ENCODE results near the gene KIAA0040.
A peak's percentile ranks its signal among the peaks of the same experiment; 100 is the strongest.

KIAA0040 gene

DNA sequence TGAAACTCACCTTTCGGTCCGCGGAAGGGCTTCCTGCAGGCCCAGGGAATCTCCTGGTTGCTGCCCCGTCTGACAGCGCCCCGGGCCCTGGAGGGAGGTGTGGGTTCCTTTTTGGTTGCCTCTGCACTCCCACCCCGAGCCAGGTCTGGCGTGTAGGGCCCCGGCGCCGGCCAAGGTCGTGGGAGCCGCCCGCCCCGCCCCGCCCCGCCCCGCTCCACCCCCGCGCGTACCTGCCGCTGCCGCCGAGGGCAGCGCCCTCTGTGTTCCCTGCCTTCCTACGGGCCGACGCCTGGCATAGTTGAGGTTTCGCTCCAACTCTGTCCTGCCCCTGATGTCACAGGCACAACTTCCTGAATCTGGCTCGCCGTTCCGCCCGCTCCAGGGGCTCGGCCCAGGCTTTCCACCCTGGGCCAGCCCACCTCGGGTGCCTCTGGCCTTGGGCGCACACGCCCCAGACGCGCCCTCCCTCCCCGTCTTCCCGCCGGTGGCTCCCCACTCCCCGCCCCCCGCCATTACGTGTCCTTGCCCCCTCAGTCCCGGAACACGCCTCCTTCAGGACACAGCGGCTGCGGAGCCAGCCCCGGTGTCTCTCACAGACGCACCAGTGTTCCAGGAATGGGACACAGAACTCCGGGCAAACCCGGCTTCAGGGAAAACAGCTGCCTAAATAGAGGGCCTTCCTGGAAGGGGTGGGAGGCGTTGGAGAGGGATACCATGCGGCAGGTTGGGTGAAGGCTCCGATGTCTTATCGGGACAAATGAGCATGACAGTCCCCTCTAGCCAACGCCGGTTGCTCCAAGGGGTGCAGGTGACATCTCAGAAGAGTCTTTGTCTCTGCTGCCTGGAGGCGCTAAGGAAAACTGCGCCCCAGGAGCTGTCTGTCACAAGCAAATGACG, at the start of gene KIAA0040:
Gene KIAA0040 (minus strand): TSS at position 147 of the 897 bp plus-strand sequence. CDS start 31,763 bp downstream, outside the sequence.
- TF ChIP-seq GATA2 (IDR thresholded peaks at IDR 0.05; ENCODE audit: low read depth, low read length) (no peak), GATA3 (IDR thresholded peaks at IDR 0.05; ENCODE audit: low read depth, low read length) (no peak)

GRCh38 chr1:175237389-175237788, 44.8 kb upstream of the KIAA0040 start:
- no peak for TF ChIP-seq GATA3 (IDR thresholded peaks at IDR 0.05; ENCODE audit: low read depth, low read length)
- TF ChIP-seq GATA2 (IDR thresholded peaks at IDR 0.05; ENCODE audit: low read depth, low read length), result no peak

DNA sequence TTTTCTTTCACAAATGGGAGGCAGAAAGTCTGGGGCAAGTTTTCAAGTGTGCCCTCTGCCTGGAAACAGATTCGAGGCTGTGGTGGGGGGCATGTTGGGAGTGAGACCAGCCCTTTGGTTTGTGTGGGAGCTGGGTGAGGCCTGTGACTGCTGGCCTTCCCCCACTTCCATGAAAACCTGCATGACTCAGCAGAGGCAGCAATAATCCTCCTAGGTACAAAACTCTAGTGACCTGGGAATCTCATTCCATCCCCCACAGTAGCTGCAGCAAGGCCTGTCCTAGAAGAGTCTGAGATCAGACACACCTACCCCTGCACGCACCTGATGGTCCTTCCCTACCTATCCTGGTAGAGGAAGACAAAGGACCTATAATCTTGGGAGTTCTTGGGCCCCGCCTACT, 42.1 kb upstream of the KIAA0040 start:
- no peak for TF ChIP-seq GATA2 (IDR thresholded peaks at IDR 0.05; ENCODE audit: low read depth, low read length)
- TF ChIP-seq GATA3 (IDR thresholded peaks at IDR 0.05; ENCODE audit: low read depth, low read length), result no peak

DNA sequence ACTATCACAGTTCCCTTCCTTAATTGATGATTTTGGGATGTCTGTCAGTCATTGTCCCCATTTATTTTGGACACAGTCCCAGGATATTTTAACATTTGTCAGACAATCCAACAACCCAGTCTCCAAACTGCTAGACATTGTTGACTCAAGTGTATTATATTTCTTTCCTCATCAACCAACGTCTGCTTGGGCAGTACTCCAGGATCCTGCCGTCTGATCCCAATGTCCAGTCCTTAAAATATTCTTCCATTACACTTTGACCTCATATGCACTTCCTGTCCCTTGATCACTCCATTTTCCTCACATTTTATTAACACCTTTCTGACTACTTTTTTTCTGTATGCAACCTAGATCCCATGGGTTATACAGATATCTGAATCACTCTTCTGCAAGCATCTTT, 39.8 kb upstream of the KIAA0040 start:
- TF ChIP-seq GATA3 (IDR thresholded peaks at IDR 0.05; ENCODE audit: low read depth, low read length) (no peak), GATA2 (IDR thresholded peaks at IDR 0.05; ENCODE audit: low read depth, low read length) (no peak)

DNA sequence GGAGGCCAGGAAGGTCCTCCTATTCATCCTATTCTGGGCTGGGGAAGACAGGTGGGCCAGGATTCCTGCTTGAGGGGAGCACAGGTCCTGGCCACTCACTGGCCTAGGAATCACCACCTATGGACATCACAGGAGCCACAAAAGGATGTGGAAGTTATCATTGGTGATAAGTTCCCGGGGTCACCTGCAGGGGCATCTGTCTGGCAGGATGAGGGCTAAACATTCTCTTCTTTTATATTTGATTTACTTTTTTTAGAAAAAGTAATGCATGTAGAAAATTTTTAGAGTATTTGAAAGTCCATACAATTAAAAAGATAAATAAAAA, 33.2 kb upstream of the KIAA0040 start:
- TF ChIP-seq GATA2 (IDR thresholded peaks at IDR 0.05; ENCODE audit: low read depth, low read length) (no peak), GATA3 (IDR thresholded peaks at IDR 0.05; ENCODE audit: low read depth, low read length) (no peak)

- TF ChIP-seq GATA2 (IDR thresholded peaks at IDR 0.05; ENCODE audit: low read depth, low read length), result no peak
- no peak for TF ChIP-seq GATA3 (IDR thresholded peaks at IDR 0.05; ENCODE audit: low read depth, low read length)
Observed at GRCh38 chr1:175222296-175222938, 29.8 kb upstream of the KIAA0040 start.

DNA sequence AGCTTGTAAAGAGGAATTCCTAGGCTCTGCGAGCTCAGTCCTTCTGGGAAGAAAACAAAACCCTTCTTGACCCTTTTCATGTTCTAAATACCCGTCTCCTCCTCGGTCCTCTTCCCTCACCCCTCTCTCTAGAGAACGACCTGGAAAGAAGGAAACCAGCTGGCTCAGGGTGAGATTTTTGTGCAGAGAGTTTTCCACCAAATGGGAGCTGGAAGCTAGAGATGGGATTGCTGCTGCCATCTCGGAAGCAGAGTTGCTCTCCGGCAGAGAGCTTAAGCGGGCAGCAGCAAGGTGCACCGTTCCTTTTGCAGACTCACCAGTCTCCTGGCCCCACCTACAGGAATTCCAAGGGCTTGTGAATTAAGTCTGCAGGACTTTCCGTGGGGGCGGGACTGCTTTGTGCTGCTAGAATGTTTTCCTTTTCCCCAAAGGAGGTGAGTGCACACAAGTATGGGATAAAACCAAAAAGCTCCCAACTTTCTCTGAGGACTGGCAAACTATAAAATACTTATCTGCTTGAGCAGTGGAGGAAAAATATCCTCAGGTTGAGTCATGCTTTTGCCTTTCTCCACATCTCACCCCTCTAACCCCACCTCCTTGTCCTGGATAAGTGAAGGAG, 29.1 kb upstream of the KIAA0040 start:
- TF ChIP-seq GATA3 (IDR thresholded peaks at IDR 0.05; ENCODE audit: low read depth, low read length), result no peak
- no peak for TF ChIP-seq GATA2 (IDR thresholded peaks at IDR 0.05; ENCODE audit: low read depth, low read length)

DNA sequence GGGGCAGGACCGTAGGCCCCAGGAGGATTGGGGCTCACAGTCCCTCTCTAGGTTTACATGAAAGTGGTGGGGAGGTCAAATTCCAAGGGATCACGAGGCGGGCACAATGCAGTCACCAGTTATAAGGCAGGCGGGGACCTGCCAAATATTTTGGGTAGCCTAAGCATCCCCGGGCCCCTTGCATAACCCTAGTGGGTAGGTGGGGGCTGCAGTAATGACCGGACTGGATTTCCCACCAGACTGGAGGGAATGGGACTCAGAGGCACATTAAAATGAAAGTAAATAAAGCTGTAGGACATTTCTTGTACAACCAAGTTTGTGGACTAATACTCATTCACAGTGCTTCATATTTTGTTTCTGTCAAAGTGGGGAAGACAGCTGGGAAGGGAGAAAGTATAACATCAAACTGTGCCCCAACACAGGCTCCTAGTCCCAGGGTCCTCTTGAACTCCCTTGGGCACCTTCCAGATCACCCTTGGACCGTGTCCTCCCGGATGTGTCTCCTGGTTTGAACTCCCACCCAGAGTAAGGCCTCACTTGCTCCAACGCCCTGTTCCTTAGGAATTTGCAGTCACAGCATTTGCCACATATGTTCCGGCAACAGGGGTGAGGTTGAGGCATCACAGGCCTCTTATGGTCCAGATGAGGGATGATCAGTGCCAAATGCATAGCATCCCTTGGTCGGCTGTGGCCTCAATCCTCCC, 28.4 kb upstream of the KIAA0040 start:
- TF ChIP-seq GATA3 (IDR thresholded peaks at IDR 0.05; ENCODE audit: low read depth, low read length), result no peak
- no peak for TF ChIP-seq GATA2 (IDR thresholded peaks at IDR 0.05; ENCODE audit: low read depth, low read length)

GRCh38 chr1:175219774-175220173, 27.2 kb upstream of the KIAA0040 start:
- TF ChIP-seq GATA3 (IDR thresholded peaks at IDR 0.05; ENCODE audit: low read depth, low read length), result no peak
- TF ChIP-seq GATA2 (IDR thresholded peaks at IDR 0.05; ENCODE audit: low read depth, low read length), result no peak

DNA sequence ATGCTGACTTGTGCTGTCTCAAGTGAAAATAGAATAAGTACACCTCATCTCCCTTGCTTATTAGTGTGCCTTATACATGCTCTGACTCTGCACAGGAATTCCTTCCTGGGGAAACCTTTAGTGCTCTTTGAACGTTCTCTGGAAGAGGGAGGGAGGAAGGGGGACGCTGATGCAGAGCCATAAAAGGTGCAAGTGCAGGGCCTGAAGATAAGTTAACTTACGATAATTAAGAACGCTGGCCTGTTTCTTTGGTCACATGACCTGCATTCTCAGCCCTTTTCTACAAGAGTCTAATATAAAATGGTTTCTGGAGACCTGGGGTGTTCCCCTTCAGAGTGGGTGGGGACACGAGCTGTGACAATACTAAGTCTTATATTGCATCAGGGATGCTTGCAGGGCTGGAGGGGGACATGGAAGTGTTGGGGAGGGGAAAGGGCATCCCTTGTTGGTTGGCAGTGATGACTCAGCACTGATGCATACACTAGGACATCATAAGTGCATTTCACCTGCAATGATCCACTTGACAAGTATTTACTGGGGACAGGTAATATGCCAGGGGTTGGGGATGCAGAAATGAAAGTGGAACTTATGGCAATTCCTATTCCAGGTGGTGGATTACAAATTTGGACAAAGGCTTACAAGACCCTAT, 26.3 kb upstream of the KIAA0040 start:
- TF ChIP-seq GATA2 (IDR thresholded peaks at IDR 0.05; ENCODE audit: low read depth, low read length) (no peak), GATA3 (IDR thresholded peaks at IDR 0.05; ENCODE audit: low read depth, low read length) (no peak)

DNA sequence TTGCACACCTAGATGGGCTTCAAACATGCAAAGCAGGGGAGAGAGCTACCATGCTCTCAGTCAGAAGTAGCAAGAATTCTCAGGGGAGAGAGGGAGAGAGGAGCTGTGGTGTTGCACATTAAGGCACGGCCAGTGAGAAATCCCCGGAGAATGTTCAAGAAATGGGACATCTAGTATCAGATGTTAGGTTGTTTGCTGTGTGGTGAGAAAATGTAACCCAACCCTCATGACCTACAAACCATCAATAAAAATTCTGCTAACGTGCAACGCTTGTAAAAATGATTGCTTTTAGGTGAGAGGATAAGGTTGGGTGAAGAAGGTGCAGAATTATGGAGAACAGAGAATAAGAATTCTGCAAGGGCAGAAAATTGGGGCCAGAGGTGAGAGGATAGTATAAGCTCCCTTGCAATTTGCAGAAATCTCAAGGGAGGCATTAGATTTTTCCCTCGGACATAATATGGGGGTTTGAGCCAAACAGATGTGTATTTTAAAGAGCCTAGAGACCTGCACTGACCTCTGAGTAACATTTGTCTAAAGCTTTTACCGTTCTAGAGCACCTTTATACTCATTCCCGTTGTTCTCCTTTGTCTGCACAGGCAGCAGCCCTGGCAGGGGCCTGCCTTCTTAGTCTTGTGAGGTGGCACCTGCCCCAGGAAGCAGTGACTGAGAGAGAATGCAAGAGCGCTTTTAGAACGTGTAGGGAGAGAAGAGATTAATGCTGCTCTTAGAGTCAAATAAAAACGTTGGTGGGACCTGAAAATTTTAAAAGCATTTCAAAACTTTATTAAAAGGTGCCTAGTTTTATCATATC, 25.4 kb upstream of the KIAA0040 start:
- no peak for TF ChIP-seq GATA2 (IDR thresholded peaks at IDR 0.05; ENCODE audit: low read depth, low read length)
- TF ChIP-seq GATA3 (IDR thresholded peaks at IDR 0.05; ENCODE audit: low read depth, low read length), result no peak

DNA sequence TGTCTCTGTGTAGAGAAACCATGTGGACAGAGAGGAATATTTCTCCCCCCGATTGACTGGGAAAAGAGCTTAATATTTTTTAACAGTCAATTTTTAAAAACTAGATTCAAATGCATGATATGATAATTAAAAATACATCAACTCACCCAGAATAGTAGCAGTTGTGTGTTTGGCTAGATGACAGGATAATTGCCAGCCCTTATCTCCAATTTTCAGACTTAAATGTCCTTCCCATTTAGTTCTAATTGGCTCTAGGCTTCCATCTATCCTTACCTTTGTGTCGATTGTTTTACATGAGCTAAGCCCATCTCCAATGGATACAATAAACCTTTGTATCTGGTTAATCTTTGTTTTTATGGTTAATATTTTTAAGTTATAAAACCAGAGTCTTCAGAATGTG, 23.9 kb upstream of the KIAA0040 start:
- TF ChIP-seq GATA2 (IDR thresholded peaks at IDR 0.05; ENCODE audit: low read depth, low read length), result peak; percentile 53; the same call in 1 of the 2 replicates
- TF ChIP-seq GATA3 (IDR thresholded peaks at IDR 0.05; ENCODE audit: low read depth, low read length), result peak; percentile 74

- TF ChIP-seq GATA3 (IDR thresholded peaks at IDR 0.05; ENCODE audit: low read depth, low read length) (no peak), GATA2 (IDR thresholded peaks at IDR 0.05; ENCODE audit: low read depth, low read length) (no peak)
Observed at GRCh38 chr1:175211656-175212055, 19.1 kb upstream of the KIAA0040 start.

All from SH-SY5Y (cell line).